NCI-H446 (cell line): ENCODE measurements around the gene CDKL5.
"Not testable (repeated sequence)": the region's sequence is repeated elsewhere in the genome, so short reads cannot be mapped to it uniquely, and the experiment has no call there.

ENCODE experiments used
- DNase-seq, 2 experiments: peaks; one replicate each; lab custom pipeline; 2025; lab: John Stamatoyannopoulos, UW

Gene CDKL5

GRCh38 chrX:18425199-18426003, at the start of gene CDKL5:
CDKL5 (plus strand) TSS chrX:18425608; CDS start chrX:18507097, 81,489 bp downstream.
- DNase-seq, result peak; percentile 82 to 95

DNA sequence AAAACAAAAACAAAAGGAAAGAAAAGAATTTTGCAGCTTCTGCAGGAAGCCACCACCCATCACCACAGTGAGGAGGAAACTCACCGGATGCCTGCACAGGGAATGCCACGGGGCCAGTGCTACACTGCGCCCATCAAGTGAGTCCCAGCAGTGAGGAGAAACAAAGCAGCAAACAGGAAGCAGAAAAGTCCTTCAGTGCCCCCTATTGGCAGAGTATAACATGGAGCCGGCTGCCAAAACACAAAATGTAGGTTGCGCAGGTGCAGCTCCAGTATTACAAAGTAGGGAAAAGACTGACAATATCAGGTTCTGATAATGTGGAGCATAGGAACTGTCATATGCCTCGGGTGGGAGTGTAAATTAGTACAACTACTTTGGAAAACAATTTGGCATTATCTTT, 47.6 kb upstream of the CDKL5 start:
- DNase-seq, result peak in 1 of 2 experiments; percentile 31

GRCh38 chrX:18389966-18390365, 35.4 kb upstream of the CDKL5 start:
- DNase-seq, result no peak

DNA sequence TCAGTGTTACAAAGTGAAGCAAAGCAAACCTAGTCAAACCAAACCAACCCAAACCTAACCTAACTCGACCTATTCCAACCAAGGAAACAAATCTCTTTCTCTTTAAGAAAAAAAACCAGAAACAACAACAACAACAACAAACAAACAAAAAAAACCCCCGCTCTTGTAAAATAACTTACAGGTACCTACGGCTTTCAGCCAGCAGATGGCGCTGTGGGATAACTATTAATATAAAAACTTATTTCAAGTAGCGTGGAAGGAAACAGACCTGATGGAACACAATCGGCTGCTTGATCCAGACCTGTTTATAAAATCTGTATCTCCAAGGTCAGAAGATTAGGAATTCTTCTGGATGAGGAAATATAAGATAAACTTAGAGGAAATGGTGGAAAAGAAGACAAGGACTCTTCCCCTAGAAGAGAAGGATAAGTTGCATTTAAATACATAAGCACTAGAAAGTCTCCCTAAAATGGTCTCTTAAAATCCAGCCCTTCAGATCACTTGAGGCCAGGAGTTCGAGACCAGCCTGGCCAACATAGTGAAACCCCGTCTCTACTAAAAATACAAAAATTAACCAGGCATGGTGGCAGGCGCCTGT, 34.4 kb upstream of the CDKL5 start:
- DNase-seq, result peak in 1 of 2 experiments; percentile 51

DNA sequence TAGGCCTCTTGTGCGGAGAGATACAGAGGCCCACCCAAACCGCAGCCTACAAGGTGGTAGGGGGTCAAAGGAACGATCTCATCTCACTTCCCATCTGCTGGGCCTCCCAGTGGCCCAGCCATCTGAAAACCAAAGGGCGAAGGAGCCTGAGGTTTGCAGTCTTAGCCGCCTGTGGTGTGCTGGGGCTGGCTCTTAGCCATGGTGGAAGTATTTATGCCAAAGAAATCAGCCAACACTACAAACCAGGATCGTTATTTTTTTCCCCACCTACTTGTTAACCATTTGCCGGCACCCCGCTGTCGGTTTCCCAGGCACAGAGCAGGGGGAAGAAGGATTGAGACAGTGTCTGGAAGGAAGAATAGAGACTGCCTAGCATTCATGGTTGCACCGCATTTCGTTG, 30.9 kb upstream of the CDKL5 start:
- DNase-seq, result peak in 1 of 2 experiments; percentile 26

- DNase-seq, result no peak
Measured at GRCh38 chrX:18401848-18402213, 23.6 kb upstream of the CDKL5 start.

DNA sequence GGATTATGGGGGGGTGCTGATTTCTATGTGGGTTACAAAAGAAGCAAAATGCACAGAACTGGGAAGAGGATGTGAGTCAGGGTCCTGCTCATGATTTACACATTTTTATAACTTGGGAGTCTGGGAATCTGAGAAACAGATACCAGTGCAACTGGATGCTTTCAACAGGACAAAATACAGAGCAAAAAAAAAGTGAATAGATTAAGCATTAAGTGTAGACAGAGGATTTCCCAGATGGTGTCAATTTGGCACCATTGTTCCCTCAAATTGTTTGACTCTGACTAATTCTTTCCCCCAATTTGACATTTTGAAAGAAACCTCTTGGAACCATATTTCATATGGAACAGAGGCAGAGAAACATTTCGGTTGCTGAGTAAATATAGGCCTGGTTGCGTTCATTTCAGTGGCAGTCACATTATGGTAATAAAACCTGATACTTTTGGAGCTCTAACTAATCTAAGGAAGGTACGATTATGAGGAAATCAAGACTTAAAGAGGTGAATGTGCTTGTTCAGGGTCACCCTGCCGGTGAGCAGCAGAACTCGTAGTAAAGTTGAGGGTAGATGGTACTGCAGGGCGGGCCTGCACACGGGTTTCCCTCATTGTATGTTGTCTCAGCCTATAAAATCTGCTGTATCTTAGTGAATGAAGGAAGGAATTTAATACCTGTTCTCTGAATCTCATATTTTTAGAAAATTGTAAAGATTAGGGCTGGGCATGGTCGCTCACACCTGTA, 18.7 kb upstream of the CDKL5 start:
- no peak for DNase-seq

- DNase-seq, result no peak
Measured at GRCh38 chrX:18410038-18410437, 15.4 kb upstream of the CDKL5 start.

GRCh38 chrX:18415386-18415785, 10.0 kb upstream of the CDKL5 start:
- DNase-seq, result no peak

GRCh38 chrX:18422325-18422724, 3.1 kb upstream of the CDKL5 start:
- DNase-seq, result no peak

DNA sequence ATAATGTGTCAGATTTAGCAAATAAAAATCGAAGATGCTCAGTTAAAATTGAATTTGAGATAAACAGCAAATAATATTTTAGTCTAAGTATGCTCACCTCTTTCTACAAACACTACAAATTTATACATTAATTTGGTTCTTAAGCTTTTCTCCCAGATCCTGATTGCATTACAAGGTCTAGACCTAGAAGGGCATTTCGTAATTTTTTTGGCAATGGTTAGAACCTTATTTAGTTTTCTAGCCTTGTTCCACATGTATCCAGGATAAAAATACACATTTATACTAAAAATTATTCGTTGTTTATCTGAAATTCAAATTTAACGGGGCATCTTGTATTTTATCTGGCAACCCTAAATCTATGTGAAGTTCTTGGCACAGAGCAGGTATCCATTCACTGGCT, 2.5 kb upstream of the CDKL5 start:
- DNase-seq, result no peak

GRCh38 chrX:18424482-18425198, 768 bp upstream of the CDKL5 start:
- no peak for DNase-seq

GRCh38 chrX:18426004-18426320, 554 bp downstream of the CDKL5 start:
- DNase-seq, result no peak

- no peak for DNase-seq
Measured at GRCh38 chrX:18428006-18428405, 2.6 kb downstream of the CDKL5 start.

GRCh38 chrX:18433288-18433687, 7.9 kb downstream of the CDKL5 start:
- not testable (repeated sequence) for DNase-seq

GRCh38 chrX:18434896-18435295, 9.5 kb downstream of the CDKL5 start:
- DNase-seq, result no peak

DNA sequence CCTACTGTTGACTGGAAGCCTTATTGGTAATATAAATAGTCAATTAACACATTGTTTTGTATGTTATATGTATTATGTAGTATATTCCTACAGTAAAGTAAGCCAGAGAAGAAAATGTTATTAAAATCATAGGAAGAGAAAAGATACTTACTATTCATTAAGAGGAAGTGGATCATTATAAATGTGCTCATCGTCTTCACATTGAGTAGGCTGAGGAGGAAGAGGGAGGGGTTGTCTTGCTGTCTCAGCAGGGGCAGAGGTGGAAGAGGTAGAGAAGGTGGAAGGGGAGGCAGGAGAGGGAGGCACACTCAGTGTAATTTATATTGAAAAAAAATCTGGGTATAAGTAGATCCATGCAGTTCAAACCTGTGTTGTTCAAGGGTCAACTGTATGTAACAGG, 10.6 kb downstream of the CDKL5 start:
- no peak for DNase-seq

GRCh38 chrX:18440835-18441234, 15.4 kb downstream of the CDKL5 start:
- no peak for DNase-seq

GRCh38 chrX:18441780-18442367, 16.5 kb downstream of the CDKL5 start:
- no peak for DNase-seq

DNA sequence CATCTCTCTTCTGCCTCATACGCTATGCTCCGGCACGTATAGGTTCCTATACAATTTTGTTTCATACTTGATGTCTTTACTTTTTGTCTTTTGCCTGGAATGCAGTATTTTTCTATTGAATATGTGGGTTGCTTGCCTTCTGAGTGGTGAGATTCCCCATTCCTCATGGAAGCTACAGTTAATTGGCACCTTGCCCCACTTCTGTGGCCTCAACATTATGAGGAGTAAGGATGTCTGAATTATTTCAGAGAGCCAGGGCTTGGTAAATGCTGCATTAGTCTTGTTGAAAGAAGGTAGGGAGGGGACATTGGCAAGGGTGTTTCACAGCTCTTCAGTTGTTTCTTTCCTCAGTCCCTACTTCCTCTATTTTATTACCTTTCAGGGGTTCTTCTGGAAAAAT, 23.0 kb downstream of the CDKL5 start:
- DNase-seq, result no peak

- no peak for DNase-seq
Measured at GRCh38 chrX:18449236-18449635, 23.8 kb downstream of the CDKL5 start.

- no peak for DNase-seq
Measured at GRCh38 chrX:18455384-18455783, 30.0 kb downstream of the CDKL5 start.
